Lower leg skin (tissue), 4 donors: ENCODE results near the gene TPTE2. TPM values are rescaled to one million over a fixed set of nuclear protein-coding genes. Genes with fewer than 3 reads are reported as not detected.
"Not testable (repeated sequence)": the region's sequence is repeated elsewhere in the genome, so short reads cannot be mapped to it uniquely, and the experiment has no call there.

ENCODE experiments used
- DNase-seq, 2 donors: peaks; one replicate each; pipeline ENCODE4 v3.0.0-alpha.2; 2019; ENCODE audit warnings: low spot score in 2 of 2
- H3K4me3 ChIP-seq: fragments of 200-600 bp; sonication (generic); 2 replicates; pipeline ENCODE4 v1.5.1; 2017; ENCODE audit warnings: mild to moderate bottlenecking, low read depth; ENCODE audit not compliant: poor library complexity, severe bottlenecking
- POLR2A ChIP-seq, 2 donors: fragments of 450-650 bp; IDR thresholded peaks; one replicate each; pipeline ENCODE4 v1.6.1; 2016 to 2017; ENCODE audit warnings: antibody characterized with exemption in 2 of 2, mild to moderate bottlenecking in 1 of 2, moderate library complexity in 1 of 2
- WGBS, 2 donors: methylation state at CpG; one replicate each; pipeline ENCODE4 v1.1.5; 2018; 5-methylcytosine and 5-hydroxymethylcytosine counted together
- intact Hi-C: fragments of 100-400 bp; cut with DNase I; formaldehyde crosslinking; loops from one replicate; pipeline ENCODE4 v1.15.0; 2023; ENCODE audit warnings: low total_unique reads
- total RNA-seq, 4 donors: library from RNA; depleted of rRNA; stranded (reverse); fragments of >200 nt; gene quantifications; one replicate each; pipeline ENCODE4 v1.1.0, GENCODE V29; 2016
- TF ChIP-seq, protein P1 (sequence below), 3 donors: fragments of 450-650 bp; IDR thresholded peaks; one replicate each; pipeline ENCODE4 v1.5.1; 2016; ENCODE audit warnings: antibody characterized with exemption in 3 of 3, mild to moderate bottlenecking in 3 of 3, moderate library complexity in 2 of 3

TPTE2 gene
- not detected for total RNA-seq

DNA sequence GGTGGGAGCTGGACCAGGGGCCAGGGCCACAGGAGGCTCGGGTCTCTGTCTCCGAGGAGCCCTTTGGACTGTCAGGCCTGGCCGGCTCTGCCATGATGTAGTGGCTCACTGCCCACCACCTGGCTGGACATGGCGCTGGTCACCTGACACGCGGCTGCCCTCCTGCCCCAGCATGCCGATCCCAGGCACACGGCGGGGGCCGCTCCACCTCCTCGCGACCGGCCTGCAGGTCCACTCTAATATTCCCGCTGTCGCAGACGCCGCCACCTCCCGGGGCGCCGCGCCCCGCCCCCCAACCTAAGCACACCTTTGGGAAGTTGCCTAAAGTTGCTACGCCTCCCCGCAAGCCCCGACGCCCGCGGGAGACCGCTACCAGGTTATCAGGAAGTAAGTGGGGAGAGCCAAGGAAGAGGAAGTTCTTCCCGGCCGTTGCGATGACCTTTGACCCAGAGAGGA lies at the start of gene TPTE2:
Gene TPTE2, minus strand, starts transcription at position 406 of the 456 bp plus-strand sequence. CDS start 58,298 bp downstream, outside the sequence.
- H3K4me3 ChIP-seq, intact Hi-C loops, DNase-seq: not testable (repeated sequence)
- 88 to 96% methylated on average over 30 to 31 of the region's 32 CpGs for WGBS, 2 donors

DNA sequence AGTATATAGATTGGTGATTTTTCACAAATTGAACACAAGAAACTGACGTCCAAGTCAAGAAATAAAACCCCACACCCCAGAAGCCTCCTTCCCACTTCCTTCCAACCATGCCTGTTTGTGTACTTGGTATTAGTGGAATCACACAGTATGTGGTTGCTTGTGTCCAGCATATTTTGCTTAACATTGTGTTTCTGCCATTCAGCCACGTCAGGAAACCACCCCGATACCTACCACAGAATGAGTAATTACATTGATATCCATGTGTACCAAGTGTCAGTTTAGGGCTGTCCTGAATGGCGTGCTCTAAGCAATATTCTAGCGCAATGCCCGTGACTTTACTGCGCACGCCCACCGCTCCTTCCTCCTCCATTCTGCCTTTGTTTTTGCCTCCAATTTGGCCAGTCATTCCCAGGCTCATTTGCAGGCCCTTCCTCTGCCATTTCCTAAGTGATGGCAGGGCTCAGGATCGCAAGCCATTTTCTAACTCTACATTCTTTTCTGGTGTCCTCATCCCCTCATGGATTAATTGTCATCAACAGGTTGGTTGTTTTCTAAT lies 46.3 kb upstream of the TPTE2 start:
- TF ChIP-seq POLR2A (IDR thresholded peaks at IDR 0.05), result no peak
- intact Hi-C loops, result no loop called here
- no peak overlapping the region for H3K4me3 ChIP-seq
- 94 to 96% methylated on average over 10 of the region's 10 CpGs for WGBS, 2 donors
- DNase-seq, result peak in 1 of 2 donors; percentile 32

DNA sequence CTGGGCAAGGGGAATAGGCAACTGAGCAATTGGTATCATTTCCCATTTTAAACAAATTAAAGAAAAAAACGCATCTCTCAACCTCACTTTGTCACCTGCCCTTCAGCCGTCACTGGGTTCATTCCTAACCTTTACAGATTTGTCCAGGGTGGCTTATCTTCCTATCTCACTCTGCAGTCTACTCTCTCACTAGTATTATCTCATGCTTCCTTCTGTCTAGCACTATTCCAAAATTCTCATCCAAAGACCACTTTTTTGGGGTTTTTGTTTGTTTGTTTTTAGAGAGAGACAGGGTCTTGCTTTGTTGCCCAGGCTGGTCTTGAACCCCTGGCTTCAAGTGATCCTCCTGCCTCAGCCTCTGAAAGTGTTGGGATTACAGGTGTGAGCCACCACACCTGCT lies 45.4 kb upstream of the TPTE2 start:
- 88 to 96% methylated on average over 2 of the region's 2 CpGs for WGBS, 2 donors
- H3K4me3 ChIP-seq, result no peak overlapping the region
- DNase-seq, result no peak
- intact Hi-C loops, result no loop called here
- TF ChIP-seq, protein P1, sequence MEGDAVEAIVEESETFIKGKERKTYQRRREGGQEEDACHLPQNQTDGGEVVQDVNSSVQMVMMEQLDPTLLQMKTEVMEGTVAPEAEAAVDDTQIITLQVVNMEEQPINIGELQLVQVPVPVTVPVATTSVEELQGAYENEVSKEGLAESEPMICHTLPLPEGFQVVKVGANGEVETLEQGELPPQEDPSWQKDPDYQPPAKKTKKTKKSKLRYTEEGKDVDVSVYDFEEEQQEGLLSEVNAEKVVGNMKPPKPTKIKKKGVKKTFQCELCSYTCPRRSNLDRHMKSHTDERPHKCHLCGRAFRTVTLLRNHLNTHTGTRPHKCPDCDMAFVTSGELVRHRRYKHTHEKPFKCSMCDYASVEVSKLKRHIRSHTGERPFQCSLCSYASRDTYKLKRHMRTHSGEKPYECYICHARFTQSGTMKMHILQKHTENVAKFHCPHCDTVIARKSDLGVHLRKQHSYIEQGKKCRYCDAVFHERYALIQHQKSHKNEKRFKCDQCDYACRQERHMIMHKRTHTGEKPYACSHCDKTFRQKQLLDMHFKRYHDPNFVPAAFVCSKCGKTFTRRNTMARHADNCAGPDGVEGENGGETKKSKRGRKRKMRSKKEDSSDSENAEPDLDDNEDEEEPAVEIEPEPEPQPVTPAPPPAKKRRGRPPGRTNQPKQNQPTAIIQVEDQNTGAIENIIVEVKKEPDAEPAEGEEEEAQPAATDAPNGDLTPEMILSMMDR (IDR thresholded peaks at IDR 0.05), result no peak
- no peak for TF ChIP-seq POLR2A (IDR thresholded peaks at IDR 0.05)

DNA sequence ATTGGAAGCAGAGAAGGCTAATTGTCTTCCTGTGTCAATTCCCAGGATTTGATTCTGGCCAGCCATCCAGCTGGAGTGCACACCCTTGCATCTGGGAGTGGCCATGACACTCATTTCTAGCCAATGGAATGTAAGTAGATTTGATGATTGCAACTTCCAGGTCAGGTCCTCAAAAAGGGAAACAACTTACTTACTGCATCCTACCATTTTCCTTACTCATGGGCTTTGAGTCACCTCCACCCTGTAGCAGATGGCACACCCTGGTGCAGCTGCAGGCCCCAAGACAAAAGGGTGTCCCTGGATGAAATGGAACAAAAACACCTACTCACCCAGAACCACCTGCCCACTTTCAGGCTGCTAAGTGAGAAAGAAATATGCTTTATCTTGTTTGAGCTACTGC lies 44.8 kb upstream of the TPTE2 start:
- intact Hi-C loops, result no loop called here
- TF ChIP-seq, protein P1 (IDR thresholded peaks at IDR 0.05), result no peak
- TF ChIP-seq POLR2A (IDR thresholded peaks at IDR 0.05), result no peak
- no peak for DNase-seq
- H3K4me3 ChIP-seq, result no peak overlapping the region

DNA sequence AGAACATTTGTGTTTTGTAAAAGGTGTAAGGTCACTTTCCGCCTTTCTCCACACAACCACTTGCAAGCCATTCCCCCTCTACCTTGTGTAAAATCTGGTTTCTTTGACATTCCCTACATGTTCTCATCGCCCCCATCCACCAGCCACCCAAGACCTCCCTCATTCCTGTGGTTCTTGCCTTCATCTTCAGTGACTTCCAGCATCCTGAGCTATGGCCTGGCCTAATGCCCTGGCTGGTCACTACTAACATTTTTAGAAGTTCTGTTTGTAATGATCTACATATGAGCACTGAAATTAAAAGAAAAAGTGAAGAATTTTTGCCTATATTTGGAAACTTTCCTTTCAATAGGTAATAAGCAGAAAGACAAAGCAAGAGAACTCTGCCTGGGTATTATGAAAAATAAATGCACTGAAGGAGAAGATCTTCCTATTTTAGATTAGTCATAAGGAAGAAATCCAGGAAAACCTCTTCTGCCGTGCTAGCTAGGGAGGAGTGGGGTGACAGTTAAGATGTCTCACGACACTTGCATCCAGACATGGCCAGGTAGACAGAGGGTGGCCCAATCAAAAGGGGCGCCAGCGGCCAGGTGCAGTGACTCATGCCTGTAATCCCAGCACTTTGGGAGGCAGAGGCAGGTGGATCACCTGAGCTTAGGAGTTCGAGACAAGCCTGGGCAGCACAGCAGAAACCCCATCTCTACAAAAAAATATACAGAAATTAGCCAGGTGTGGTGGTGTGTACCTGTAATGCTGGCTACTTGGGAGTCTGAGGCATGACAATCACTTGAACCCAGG lies 44.0 kb upstream of the TPTE2 start:
- TF ChIP-seq, protein P1 (IDR thresholded peaks at IDR 0.05), result no peak
- no peak for TF ChIP-seq POLR2A (IDR thresholded peaks at IDR 0.05)
- intact Hi-C loops, result no loop called here
- 81% methylated on average over 7 of the region's 7 CpGs for WGBS, 2 donors
- H3K4me3 ChIP-seq, result no peak overlapping the region
- peak in 1 of 2 donors; percentile 57 for DNase-seq

DNA sequence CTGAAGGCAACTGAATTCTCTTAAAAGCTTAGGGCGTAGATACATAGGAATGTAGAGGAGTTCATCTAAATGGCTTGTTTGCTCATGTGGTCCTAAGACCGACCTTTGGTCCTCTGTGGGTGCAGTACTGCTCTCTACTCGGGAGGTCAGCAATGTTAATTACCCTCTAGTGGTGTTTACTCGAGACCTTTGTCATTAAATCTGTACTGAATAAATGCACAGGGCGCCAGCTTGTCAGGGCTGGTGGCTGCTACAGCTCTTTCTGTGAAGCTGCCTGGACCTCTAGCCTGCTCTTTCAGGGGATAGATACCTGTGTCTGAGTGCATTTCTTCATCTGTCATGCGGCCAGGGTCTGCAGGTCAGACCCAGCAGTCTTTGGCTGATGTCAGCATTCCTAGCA lies 43.0 kb upstream of the TPTE2 start:
- intact Hi-C loops, result no loop called here
- DNase-seq, result no peak
- TF ChIP-seq, protein P1 (IDR thresholded peaks at IDR 0.05), result no peak
- TF ChIP-seq POLR2A (IDR thresholded peaks at IDR 0.05), result no peak
- 82 to 86% methylated on average over 6 of the region's 6 CpGs for WGBS, 2 donors
- H3K4me3 ChIP-seq, result no peak overlapping the region
